Osteoblast (primary cell): ENCODE measurements around the gene POTEJ. TPM values are rescaled to one million over a fixed set of nuclear protein-coding genes. Genes with fewer than 3 reads are reported as not detected.
"Not testable (repeated sequence)": the region's sequence is repeated elsewhere in the genome, so short reads cannot be mapped to it uniquely, and the experiment has no call there.

ENCODE experiments used
- DNase-seq: peaks from one replicate; pipeline ENCODE4 v3.0.0; 2011; ENCODE audit warnings: low spot score, mixed read lengths; ENCODE audit not compliant: insufficient read length; ENCODE audit errors: missing footprints
- H2AFZ ChIP-seq: 2 replicates; pipeline ENCODE4 v1.6.0; 2011; ENCODE audit warnings: mild to moderate bottlenecking, low read length
- H3K27ac ChIP-seq: 2 replicates; pipeline ENCODE4 v1.5.1; 2011; ENCODE audit warnings: mild to moderate bottlenecking, low read depth, low read length, moderate library complexity
- H3K27me3 ChIP-seq: 2 replicates; pipeline ENCODE4 v1.6.0; 2012; ENCODE audit warnings: mild to moderate bottlenecking, control low read depth, inconsistent platforms, low read length, moderate library complexity; ENCODE audit not compliant: insufficient read depth
- H3K36me3 ChIP-seq: 2 replicates; pipeline ENCODE4 v1.5.1; 2011; ENCODE audit warnings: mild to moderate bottlenecking, low read length, control low read depth, moderate library complexity; ENCODE audit not compliant: insufficient read depth
- H3K4me1 ChIP-seq: 2 replicates; pipeline ENCODE4 v1.5.1; 2011; ENCODE audit warnings: mild to moderate bottlenecking, low read length, control low read depth, moderate library complexity; ENCODE audit not compliant: insufficient read depth
- H3K4me2 ChIP-seq: 2 replicates; pipeline ENCODE4 v1.6.0; 2011; ENCODE audit warnings: mild to moderate bottlenecking, low read length; ENCODE audit not compliant: insufficient read depth
- H3K4me3 ChIP-seq: fragments of 200-600 bp; sonication (generic); 3 replicates; pipeline ENCODE4 v1.5.1; 2012; ENCODE audit warnings: mild to moderate bottlenecking, low read length, inconsistent platforms; ENCODE audit not compliant: insufficient read depth
- H3K79me2 ChIP-seq: 2 replicates; pipeline ENCODE4 v1.6.0; 2012; ENCODE audit warnings: mild to moderate bottlenecking, low read length, control low read depth, inconsistent platforms; ENCODE audit not compliant: insufficient read depth
- H3K9me3 ChIP-seq: 2 replicates; pipeline ENCODE4 v1.5.1; 2011; ENCODE audit warnings: low read depth, low read length, control low read depth
- H4K20me1 ChIP-seq: 2 replicates; pipeline ENCODE4 v1.6.0; 2012; ENCODE audit warnings: mild to moderate bottlenecking, low read length, control low read depth; ENCODE audit not compliant: insufficient read depth
- small RNA-seq: library from RNA; depleted of rRNA; stranded (forward); fragments of <200 nt; gene quantifications from one replicate; pipeline ENCODE3, GENCODE V24; 2012
- total RNA-seq: library from RNA; depleted of rRNA; stranded (reverse); fragments of >200 nt; gene quantifications from 2 replicates; pipeline ENCODE4 v1.2.3, GENCODE V29; 2012

The POTEJ gene
- total RNA-seq, 1 donor = not detected

GRCh38 chr2:130692041-130692770 is 81.0 kb downstream of the POTEJ start:
- H3K4me3 ChIP-seq, H3K4me2 ChIP-seq, H4K20me1 ChIP-seq, H3K27me3 ChIP-seq, H2AFZ ChIP-seq, H3K9me3 ChIP-seq, H3K4me1 ChIP-seq, H3K36me3 ChIP-seq, H3K27ac ChIP-seq, DNase-seq, H3K79me2 ChIP-seq: not testable (repeated sequence)

DNA sequence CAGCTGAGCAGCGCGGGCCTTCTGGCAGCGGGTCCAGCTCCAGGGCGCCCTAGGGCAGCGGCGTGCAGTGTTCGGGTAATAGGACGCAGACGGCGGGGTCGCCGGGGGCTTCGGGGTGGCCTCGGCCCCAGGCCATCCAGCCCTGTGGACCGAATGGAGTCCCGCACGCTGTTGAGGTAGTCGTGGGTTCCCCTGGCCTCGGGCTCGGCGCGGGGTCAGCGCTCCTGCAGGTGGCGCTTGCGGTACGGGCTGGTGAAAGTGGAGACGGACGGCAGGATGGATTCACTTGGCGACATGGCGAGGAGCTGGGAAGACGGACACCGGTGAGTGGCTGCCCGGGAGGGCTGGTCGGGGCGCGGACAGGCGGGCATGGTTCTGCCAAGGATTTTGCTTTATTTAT is 82.2 kb downstream of the POTEJ start:
- not testable (repeated sequence) for H2AFZ ChIP-seq, H3K4me1 ChIP-seq, H3K4me2 ChIP-seq, H3K9me3 ChIP-seq, H3K27me3 ChIP-seq, H3K4me3 ChIP-seq, H3K27ac ChIP-seq, H3K36me3 ChIP-seq, H4K20me1 ChIP-seq, H3K79me2 ChIP-seq, DNase-seq

- H2AFZ ChIP-seq, H3K4me1 ChIP-seq, H3K4me3 ChIP-seq: not testable (repeated sequence)
These were observed 92.0 kb downstream of the POTEJ start for GRCh38 chr2:130703250-130703649.

More at GRCh38 chr2:130703250-130703649, 92.0 kb downstream of the POTEJ start:
- not testable (repeated sequence) for H4K20me1 ChIP-seq, H3K79me2 ChIP-seq, H3K4me2 ChIP-seq, DNase-seq, H3K9me3 ChIP-seq, H3K27ac ChIP-seq, H3K27me3 ChIP-seq, H3K36me3 ChIP-seq

Small RNA genes lying within 50 kb of the gene (small RNA-seq; reads per million reads assigned to genes)
- gene RF00017 (not detected), gene RNU6-848P (not detected)

Other genes starting within 250 kb of the POTEJ start
- gene POTEI, start 102.1 kb upstream of the POTEJ start, total RNA-seq = not detected in 2 replicates
- not detected in 2 replicates for gene CFC1B, start 90.2 kb upstream of the POTEJ start, total RNA-seq
- not detected in 2 replicates for gene CFC1, start 11.9 kb upstream of the POTEJ start, total RNA-seq
- not detected in 2 replicates for gene GPR148, start 117.6 kb downstream of the POTEJ start, total RNA-seq
- not detected in 2 replicates for gene AMER3, start 144.1 kb downstream of the POTEJ start, total RNA-seq
- 3.6 and 7.7 TPM in 2 replicates for gene ARHGEF4, start 225.5 kb downstream of the POTEJ start, total RNA-seq